NCI-H446 (cell line): ENCODE data around the gene SNTG2.
"Not testable (repeated sequence)": the region's sequence is repeated elsewhere in the genome, so short reads cannot be mapped to it uniquely, and the experiment has no call there.

Experiments
- DNase-seq, 2 experiments: peaks; one replicate each; lab custom pipeline; 2025; lab: John Stamatoyannopoulos, UW

The SNTG2 gene

GRCh38 chr2:1099418-1099817 is 148.8 kb downstream of the SNTG2 start:
- no peak for DNase-seq

GRCh38 chr2:1101011-1101782 is 150.5 kb downstream of the SNTG2 start:
- no peak for DNase-seq

GRCh38 chr2:1101982-1102590 is 151.4 kb downstream of the SNTG2 start:
- no peak for DNase-seq

DNA sequence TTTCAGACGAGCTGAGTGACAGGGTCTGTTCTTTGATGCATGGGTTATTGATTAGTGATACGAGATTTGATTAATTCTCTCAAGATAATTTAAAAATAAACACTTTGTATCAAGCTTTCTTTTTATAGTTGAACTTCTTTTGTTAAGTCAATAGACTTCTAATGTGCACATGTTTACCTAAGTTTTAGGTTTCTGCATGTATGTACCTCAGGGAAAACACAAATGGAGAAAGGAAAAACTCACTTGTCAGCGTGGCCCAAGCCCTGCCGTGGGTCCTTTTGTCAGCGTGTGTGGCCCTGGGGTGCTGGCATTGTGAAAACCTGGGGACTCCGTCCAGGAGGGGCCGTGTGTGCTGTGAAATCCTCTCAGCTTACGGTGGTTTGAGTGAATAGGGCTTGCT is 153.7 kb downstream of the SNTG2 start:
- DNase-seq = no peak

- DNase-seq = not testable (repeated sequence)
These were observed 155.7 kb downstream of the SNTG2 start for GRCh38 chr2:1106344-1106743.

DNA sequence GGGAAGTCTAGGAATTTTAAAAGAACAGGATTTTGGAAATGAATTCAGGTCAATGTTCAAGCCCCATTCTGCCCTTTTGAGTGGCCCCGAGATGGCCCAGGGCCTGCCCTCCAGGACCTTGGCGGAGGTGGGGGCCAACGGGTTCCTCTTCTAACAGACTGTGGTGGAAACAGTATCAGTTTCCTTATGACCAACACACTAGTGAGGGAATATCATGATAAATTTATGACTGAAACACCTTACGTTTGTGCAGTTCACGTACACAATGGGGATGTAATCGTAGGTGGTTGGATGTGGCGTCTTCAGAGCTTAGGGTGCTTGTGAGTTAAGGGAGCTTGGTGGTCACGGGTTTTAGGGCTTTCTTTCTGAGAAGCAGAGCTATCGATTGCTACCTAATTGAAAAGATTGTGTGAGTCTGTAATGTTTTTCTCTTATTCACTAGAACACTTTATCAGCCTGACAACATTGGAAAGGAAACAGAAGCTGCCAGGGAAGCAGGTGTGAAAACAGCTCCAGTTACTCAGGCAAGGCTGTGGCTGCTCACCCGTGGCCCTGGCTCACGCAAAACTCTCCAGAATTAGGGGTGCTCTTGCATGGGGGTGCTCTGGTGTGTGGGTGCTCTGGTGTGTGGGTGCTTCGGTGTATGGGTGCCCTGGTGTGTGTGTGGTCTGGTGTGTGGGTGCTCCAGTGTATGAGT is 165.3 kb downstream of the SNTG2 start:
- no peak for DNase-seq

DNA sequence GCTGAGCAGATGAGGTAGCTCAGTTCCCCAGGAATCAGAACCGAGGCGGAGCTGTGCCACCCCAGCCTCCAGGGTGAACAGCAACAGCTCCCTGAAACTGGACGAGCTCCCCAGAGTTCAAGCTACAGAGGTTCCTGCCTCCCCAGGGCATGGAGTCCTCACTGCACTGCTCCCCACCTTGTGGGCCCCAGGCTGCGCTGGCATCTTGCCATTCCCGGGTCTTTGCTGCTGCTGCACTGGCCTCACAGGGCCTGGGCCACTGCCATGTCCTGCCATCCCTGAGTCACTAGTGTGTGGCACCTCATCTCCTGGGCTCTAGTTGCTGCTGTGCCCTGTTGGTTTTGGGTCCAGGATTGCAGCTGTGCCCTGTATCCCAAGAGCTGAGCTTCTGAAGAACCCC is 166.9 kb downstream of the SNTG2 start:
- DNase-seq = no peak

DNA sequence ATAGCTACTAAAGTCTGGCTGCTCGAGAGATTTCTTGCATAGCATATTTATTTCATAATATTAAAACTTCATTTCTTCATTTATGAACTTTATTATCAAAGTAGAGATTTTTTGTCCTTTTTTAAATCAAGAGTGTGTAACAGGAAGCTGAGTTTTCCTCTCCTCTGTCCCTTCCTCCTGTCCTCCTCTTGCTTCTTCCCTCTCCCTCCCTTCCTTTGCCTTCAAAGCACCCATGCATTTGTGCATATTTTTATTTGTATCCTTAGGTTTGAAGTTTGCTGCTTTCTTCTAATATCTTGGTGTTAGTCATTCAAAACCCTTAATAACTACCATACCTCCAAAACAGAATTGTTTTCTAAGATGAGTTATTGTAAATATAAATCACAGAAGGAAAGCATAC is 174.6 kb downstream of the SNTG2 start:
- DNase-seq = no peak

DNA sequence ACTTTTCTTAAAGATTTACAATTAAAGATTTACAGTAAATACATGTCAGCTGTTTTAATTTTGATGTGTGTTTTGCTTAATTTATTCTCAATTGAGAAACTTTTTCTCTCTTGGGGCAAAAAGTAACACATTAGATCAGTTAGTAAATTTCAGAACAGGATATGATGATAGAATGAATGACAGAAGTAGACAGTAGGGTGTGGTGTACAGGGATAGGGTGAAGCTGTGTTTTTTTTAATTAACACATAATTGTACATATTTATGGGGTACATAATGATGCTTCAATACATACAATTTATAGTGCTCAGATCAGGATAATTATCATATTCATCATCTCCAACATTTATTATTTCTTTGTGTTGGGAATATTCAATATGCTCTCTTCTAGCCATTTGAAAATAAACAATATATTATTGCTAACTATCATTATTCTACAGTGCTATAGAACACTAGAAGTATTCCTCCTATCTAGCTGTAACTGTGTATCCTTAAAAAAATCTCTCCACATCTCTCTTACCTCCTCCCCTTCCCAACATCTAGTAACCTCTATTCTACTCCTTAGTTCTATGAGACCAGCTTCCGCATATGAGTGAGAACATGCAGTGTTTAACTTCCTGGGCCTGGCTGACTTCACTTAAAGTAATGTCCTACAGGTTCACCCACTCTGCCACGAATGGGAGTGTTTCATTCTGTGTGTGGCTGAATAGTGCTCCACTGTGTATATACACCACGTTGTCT is 175.2 kb downstream of the SNTG2 start:
- no peak for DNase-seq

- no peak for DNase-seq
These were observed 179.3 kb downstream of the SNTG2 start for GRCh38 chr2:1129982-1130381.

DNA sequence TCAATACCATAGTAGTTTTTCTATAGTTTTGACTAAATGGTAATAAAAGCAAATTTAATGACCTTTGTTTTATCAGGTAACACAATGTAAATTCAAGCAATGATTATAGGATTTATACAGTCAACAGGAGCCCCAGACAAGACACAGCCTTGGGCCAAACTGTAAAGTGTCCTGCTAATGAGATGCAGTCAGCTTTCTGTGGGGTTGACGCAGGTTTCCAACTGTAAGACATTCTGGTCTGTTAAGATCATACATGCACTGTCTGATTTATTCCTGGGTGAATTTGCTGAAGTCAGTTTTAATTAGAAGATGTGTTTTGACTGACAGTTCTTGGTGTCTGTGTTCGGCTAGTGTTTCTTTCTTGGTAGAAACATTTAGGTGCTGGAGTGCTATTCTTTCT is 180.3 kb downstream of the SNTG2 start:
- no peak for DNase-seq

DNA sequence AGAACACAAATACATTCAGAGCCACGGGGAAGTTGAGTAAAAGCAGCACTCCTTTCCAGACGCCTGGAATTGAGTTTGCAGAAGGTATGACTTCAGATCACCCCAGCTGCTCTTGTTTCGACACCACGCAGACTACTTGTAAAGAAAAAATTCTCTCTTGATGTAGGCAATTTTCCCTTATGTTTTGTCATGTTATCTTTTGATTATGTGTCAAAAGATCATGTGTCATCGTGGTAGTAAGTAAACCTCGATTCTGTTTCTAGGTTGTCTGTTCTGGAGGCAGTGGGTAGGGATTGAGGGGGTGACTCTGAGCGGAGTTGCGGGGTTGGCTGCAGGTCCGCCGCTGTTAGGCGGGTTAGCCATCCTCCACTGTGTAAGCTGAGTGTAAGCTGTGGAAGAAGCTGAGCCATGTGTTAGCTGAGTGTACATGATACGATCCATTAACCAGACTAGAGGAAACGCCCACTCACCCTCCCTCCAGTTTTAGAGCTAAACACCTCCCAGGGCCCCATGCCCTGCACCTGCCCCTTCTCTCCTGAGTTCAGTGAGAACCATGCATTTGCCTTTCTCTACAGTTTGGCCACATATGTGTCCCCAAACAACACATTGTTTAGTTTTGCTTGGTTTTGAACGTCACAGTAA is 181.8 kb downstream of the SNTG2 start:
- DNase-seq = no peak

DNA sequence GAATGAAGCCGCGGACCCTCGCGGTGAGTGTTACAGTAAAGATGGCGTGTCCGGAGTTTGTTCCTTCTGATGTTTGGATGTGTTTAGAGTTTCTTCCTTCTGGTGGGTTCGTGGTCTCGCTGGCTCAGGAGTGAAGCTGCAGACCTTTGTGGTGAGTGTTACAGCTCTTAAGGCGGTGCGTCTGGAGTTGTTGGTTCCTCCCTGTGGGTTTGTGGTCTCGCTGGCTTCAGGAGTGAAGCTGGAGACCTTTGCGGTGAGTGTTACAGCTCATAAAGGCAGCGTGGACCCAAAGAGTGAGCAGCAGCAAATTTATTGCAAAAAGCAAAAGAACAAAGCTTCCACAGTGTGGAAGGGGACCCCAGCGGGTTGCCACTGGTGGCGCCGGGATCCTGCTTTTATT is 183.2 kb downstream of the SNTG2 start:
- DNase-seq = not testable (repeated sequence)

DNA sequence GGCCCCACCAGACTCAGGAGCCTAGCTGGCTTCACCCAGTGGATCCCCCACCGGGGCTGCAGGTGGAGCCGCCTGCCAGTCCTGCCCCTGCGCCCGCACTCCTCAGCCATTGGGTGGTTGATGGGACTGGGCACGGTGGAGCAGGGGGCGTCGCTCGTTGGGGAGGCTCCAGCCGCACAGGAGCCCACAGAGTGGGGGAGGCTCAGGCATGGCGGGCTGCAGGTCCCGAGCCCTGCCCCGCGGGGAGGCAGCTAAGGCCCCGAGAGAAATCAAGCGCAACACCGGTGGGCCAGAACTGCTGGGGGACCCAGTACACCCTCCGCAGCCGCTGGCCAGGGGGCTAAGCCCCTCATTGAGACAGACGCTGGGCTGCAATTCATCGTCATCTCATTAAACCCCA is 184.0 kb downstream of the SNTG2 start:
- DNase-seq = no peak

DNA sequence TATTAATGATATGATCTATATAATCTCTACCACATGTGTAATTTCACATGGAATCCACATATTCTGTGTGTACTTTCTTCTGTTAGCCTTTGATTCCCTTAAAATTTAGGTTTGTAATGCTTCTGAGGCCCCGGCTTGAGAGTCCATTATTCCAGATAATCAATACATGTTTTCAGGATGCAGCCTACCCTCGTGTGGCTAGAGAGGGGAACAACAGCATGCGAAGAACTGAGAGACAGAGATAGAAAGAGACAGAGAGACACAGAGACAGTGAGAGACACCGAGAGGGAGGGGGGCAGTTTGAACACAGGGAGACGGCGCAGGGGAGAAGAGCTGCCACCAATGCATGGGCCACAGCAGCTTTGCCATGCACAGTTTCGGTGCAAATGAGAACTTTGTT is 185.4 kb downstream of the SNTG2 start:
- no peak for DNase-seq

- DNase-seq = no peak
These were observed 186.2 kb downstream of the SNTG2 start for GRCh38 chr2:1136846-1137245.

GRCh38 chr2:1137264-1137663 is 186.6 kb downstream of the SNTG2 start:
- DNase-seq = no peak

DNA sequence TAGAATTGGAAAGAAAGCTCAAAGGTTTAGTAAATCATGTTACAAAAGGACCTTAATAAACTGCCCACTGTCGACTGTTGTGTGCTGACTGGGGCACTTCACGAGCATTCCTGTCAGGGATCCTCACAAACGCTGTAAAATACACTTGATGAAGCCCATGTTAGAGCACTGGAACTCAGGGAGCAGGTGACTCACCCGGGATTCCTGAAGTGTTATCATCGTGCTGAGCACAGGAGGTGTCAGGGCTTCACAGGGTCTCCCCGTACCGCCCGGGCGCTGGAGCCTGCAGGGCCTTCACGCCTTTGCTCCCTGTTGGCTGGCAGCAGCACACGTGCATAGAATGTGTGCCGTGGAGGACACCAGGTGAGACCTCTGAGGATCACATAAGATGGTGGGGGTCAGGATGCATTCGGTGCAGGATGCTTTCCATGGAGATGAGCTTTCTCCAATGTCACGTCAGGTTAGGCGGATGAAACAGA is 187.3 kb downstream of the SNTG2 start:
- no peak for DNase-seq

- DNase-seq = peak in 1 of 2 experiments; percentile 28
These were observed 189.8 kb downstream of the SNTG2 start for GRCh38 chr2:1140389-1141003.

GRCh38 chr2:1141079-1141478 is 190.4 kb downstream of the SNTG2 start:
- DNase-seq = no peak

DNA sequence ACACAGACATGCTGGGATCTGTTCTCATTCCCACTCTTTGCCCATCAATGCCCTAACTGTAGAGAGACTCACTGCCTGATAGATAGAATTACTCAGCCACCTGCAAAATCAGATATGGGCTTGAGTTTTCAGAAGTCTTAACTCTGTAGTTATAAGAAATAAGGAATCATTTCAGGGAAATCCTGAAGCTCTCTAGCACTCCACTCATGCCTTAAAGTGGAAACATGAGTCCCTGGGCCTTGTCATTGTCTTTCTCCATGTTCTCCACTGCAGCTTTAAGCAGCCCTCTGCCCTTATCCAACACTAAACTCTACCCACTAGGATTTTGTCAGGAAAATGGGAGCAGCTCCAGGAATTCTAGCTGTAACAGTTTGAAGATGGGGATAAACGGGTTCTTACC is 192.5 kb downstream of the SNTG2 start:
- no peak for DNase-seq
